DND-41 (cell line): Measurements from ENCODE around the gene TSPAN9.
A peak's percentile ranks its signal among the peaks of the same experiment; 100 is the strongest.

Source experiments
- ATAC-seq: fragments of 200-7000 bp; cut with Tn5 transposase; 3 replicates; pipeline ENCODE4 v1.9.1; 2021; ENCODE audit warnings: low read depth; ENCODE audit not compliant: insufficient read depth
- DNase-seq: peaks from one replicate; pipeline ENCODE4 v3.0.0-alpha.2; 2020
- H2AFZ ChIP-seq: 2 replicates; pipeline ENCODE4 v1.6.0; 2012; ENCODE audit warnings: low read depth, low read length
- H3K27ac ChIP-seq: 2 replicates; pipeline ENCODE4 v1.5.1; 2012; ENCODE audit warnings: low read length, inconsistent platforms
- H3K27me3 ChIP-seq: fragments of 200-600 bp; sonication (generic); 2 replicates; pipeline ENCODE4 v1.6.0; 2012; ENCODE audit warnings: low read length, mild to moderate bottlenecking, inconsistent platforms; ENCODE audit not compliant: insufficient read depth, poor library complexity
- H3K36me3 ChIP-seq: 2 replicates; pipeline ENCODE4 v1.5.1; 2012; ENCODE audit warnings: low read length, inconsistent platforms; ENCODE audit not compliant: insufficient read depth
- H3K4me1 ChIP-seq: 2 replicates; pipeline ENCODE4 v1.5.1; 2012; ENCODE audit warnings: mild to moderate bottlenecking, low read length; ENCODE audit not compliant: insufficient read depth
- H3K4me2 ChIP-seq: 2 replicates; pipeline ENCODE4 v1.6.0; 2012; ENCODE audit warnings: mild to moderate bottlenecking, moderate library complexity, low read length, inconsistent platforms; ENCODE audit not compliant: insufficient read depth
- H3K4me3 ChIP-seq, 2 experiments: fragments of 200-600 bp in 1 of 2; shearing (Covaris generic) in 1 of 2; 2 replicates each; pipeline ENCODE4 v1.5.1; 2012 to 2016; ENCODE audit warnings: inconsistent platforms in 2 of 2, low read length in 2 of 2, mild to moderate bottlenecking in 2 of 2, low read depth in 1 of 2, moderate library complexity in 1 of 2
- H3K79me2 ChIP-seq: 2 replicates; pipeline ENCODE4 v1.6.0; 2012; ENCODE audit warnings: low read length, inconsistent platforms; ENCODE audit not compliant: insufficient read depth
- H3K9ac ChIP-seq: 2 replicates; pipeline ENCODE4 v1.6.0; 2012; ENCODE audit warnings: low read depth, mild to moderate bottlenecking, inconsistent platforms, low read length, moderate library complexity
- H3K9me3 ChIP-seq: 2 replicates; pipeline ENCODE4 v1.5.1; 2012; ENCODE audit warnings: low read length, moderate library complexity, mild to moderate bottlenecking, inconsistent platforms; ENCODE audit not compliant: insufficient read depth, severe bottlenecking
- H4K20me1 ChIP-seq: 2 replicates; pipeline ENCODE4 v1.6.0; 2012; ENCODE audit warnings: low read length; ENCODE audit not compliant: insufficient read depth
- EZH2 ChIP-seq: IDR thresholded peaks from 3 replicates; pipeline ENCODE4 v1.6.1; 2012; ENCODE audit warnings: borderline replicate concordance, low read depth, mild to moderate bottlenecking, moderate library complexity, low read length, inconsistent platforms; ENCODE audit not compliant: severe bottlenecking
- TF ChIP-seq, protein P1 (sequence below): IDR thresholded peaks from 2 replicates; pipeline ENCODE4 v1.5.1; 2012; ENCODE audit warnings: borderline replicate concordance, low read length, moderate library complexity, mild to moderate bottlenecking; ENCODE audit not compliant: poor library complexity, severe bottlenecking; ENCODE audit errors: extremely low read depth

The TSPAN9 gene

GRCh38 chr12:3317841-3318501, 240.8 kb downstream of the TSPAN9 start:
- no peaks in the 10 kb centered on the region for H3K4me1 ChIP-seq

DNA sequence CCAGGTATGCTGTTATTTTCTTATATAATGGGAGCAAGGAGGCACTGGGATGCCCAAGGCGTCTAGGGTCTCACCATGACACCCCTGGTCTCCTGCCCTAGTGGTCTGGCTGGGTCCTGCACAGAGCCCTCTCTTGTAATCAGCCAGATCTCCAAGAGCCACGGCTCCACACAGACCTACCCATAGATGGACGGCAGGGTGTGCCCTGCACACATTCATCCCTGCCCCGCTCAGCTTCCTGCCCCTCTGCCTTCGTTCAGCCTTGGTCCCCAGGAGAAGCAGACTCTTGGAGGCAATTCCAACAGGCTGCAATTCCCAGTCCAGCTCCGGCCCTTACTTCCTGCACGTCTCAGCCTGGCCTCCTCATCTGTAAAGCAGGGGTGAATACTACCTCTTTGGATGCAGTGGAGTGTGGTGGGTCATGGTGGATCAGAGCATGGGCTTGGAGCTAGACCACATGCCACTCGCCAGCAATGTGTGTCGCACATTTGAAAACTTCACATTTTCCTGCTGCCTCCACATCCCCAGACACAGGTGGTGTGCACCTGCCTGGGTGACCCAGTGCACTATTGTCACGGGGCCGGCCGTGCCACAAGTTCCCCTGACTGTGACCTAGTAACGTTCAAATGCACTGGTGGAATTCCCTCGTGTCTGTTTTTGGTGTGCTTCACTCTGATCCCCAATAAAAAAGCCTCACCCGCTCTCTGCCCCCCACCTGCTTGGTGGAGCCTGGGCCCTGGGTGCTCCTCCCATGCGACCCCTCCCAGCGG, 242.7 kb downstream of the TSPAN9 start:
- DNase-seq (no peak), ATAC-seq (no peak; the same call in 2 of the 3 replicates)
- H3K9me3 ChIP-seq: no peaks in the 10 kb centered on the region
- H3K27ac ChIP-seq: no peak overlapping the region
- H3K4me1 ChIP-seq: no peaks in the 10 kb centered on the region
- no peak overlapping the region for H3K4me3 ChIP-seq
- TF ChIP-seq EZH2: no peak
- TF ChIP-seq, protein P1, sequence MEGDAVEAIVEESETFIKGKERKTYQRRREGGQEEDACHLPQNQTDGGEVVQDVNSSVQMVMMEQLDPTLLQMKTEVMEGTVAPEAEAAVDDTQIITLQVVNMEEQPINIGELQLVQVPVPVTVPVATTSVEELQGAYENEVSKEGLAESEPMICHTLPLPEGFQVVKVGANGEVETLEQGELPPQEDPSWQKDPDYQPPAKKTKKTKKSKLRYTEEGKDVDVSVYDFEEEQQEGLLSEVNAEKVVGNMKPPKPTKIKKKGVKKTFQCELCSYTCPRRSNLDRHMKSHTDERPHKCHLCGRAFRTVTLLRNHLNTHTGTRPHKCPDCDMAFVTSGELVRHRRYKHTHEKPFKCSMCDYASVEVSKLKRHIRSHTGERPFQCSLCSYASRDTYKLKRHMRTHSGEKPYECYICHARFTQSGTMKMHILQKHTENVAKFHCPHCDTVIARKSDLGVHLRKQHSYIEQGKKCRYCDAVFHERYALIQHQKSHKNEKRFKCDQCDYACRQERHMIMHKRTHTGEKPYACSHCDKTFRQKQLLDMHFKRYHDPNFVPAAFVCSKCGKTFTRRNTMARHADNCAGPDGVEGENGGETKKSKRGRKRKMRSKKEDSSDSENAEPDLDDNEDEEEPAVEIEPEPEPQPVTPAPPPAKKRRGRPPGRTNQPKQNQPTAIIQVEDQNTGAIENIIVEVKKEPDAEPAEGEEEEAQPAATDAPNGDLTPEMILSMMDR: peak; percentile 16
- H3K4me2 ChIP-seq: no peak overlapping the region
- peaks cover 30% of the 10 kb centered on the region for H3K27me3 ChIP-seq
- no peak overlapping the region for H2AFZ ChIP-seq
- no peaks in the 10 kb centered on the region for H3K36me3 ChIP-seq
- no peaks in the 10 kb centered on the region for H3K79me2 ChIP-seq
- H4K20me1 ChIP-seq: 0 out of 2 replicates have a peak, but pooled peaks cover 10% of the 10 kb centered on the region
- no peak overlapping the region for H3K9ac ChIP-seq

More at GRCh38 chr12:3317841-3318501, 240.8 kb downstream of the TSPAN9 start:
- no peaks in the 10 kb centered on the region for H3K79me2 ChIP-seq
- no peaks in the 10 kb centered on the region for H3K36me3 ChIP-seq
- H3K9ac ChIP-seq: no peak overlapping the region
- H2AFZ ChIP-seq: no peak overlapping the region
- H3K4me2 ChIP-seq: no peak overlapping the region
- H3K9me3 ChIP-seq: no peaks in the 10 kb centered on the region
- ATAC-seq (no peak), DNase-seq (no peak)
- H4K20me1 ChIP-seq: peaks cover 10% of the 10 kb centered on the region; the same call in 1 of the 2 replicates
- H3K27ac ChIP-seq: no peak overlapping the region
- peaks cover 26% of the 10 kb centered on the region for H3K27me3 ChIP-seq
- no peak for TF ChIP-seq EZH2
- TF ChIP-seq, protein P1: no peak
- no peak overlapping the region for H3K4me3 ChIP-seq

- Histone ChIP-seq H3K4me1 (no peaks in the 10 kb centered on the region), H3K27ac (no peak overlapping the region), H2AFZ (no peak overlapping the region), H3K36me3 (no peaks in the 10 kb centered on the region), H3K4me2 (no peak overlapping the region), H3K27me3 (peaks cover 31% of the 10 kb centered on the region), H3K9ac (no peak overlapping the region), H3K4me3 (no peak overlapping the region), H3K79me2 (no peaks in the 10 kb centered on the region), H3K9me3 (no peaks in the 10 kb centered on the region), H4K20me1 (0 out of 2 replicates have a peak, but pooled peaks cover 10% of the 10 kb centered on the region)
- TF ChIP-seq, protein P1: no peak
- DNase-seq (no peak), ATAC-seq (no peak)
These were observed 243.8 kb downstream of the TSPAN9 start for GRCh38 chr12:3320881-3321509.
